Peyer's patch (tissue), 4 donors: ENCODE data around the gene CDC42EP2.

ENCODE experiments used
- POLR2A ChIP-seq, 2 donors: fragments of 450-650 bp; IDR thresholded peaks; one replicate each; pipeline ENCODE4 v1.5.1; 2017; ENCODE audit warnings: antibody characterized with exemption in 2 of 2, mild to moderate bottlenecking in 2 of 2, moderate library complexity in 2 of 2
- TF ChIP-seq, protein P1 (sequence below), 6 experiments: fragments of 450-650 bp in 4 of 6; fragments of 200-600 bp in 2 of 6; sonication (generic) in 1 of 6; IDR thresholded peaks; one replicate each; pipeline ENCODE4 v1.5.1; 2017 to 2019; ENCODE audit warnings: antibody characterized with exemption in 6 of 6, mild to moderate bottlenecking in 3 of 6, moderate library complexity in 1 of 6

GRCh38 chr11:65311170-65311678, 3.4 kb upstream of the CDC42EP2 start:
- TF ChIP-seq, protein P1, sequence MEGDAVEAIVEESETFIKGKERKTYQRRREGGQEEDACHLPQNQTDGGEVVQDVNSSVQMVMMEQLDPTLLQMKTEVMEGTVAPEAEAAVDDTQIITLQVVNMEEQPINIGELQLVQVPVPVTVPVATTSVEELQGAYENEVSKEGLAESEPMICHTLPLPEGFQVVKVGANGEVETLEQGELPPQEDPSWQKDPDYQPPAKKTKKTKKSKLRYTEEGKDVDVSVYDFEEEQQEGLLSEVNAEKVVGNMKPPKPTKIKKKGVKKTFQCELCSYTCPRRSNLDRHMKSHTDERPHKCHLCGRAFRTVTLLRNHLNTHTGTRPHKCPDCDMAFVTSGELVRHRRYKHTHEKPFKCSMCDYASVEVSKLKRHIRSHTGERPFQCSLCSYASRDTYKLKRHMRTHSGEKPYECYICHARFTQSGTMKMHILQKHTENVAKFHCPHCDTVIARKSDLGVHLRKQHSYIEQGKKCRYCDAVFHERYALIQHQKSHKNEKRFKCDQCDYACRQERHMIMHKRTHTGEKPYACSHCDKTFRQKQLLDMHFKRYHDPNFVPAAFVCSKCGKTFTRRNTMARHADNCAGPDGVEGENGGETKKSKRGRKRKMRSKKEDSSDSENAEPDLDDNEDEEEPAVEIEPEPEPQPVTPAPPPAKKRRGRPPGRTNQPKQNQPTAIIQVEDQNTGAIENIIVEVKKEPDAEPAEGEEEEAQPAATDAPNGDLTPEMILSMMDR (IDR thresholded peaks at IDR 0.05), result no peak
- no peak for TF ChIP-seq POLR2A (IDR thresholded peaks at IDR 0.05)
